Smooth muscle cell (in vitro differentiated cells): Measurements from ENCODE around the gene DRC7. TPM values are rescaled to one million over a fixed set of nuclear protein-coding genes. Genes with fewer than 3 reads are reported as not detected.

Experiments used
- DNase-seq: peaks from one replicate; lab custom pipeline; 2025; ENCODE audit not compliant: unreplicated experiment; lab: John Stamatoyannopoulos, UW
- H2AFZ ChIP-seq: fragments of 200-600 bp; sonication (generic); 2 replicates; pipeline ENCODE4 v1.6.0; 2016; ENCODE audit warnings: antibody characterized with exemption, low read depth, mild to moderate bottlenecking
- H3F3A ChIP-seq: fragments of 200-600 bp; sonication (generic); 2 replicates; pipeline ENCODE4 v1.6.0; 2017; ENCODE audit warnings: antibody characterized with exemption, low read depth
- H3K27ac ChIP-seq: fragments of 200-600 bp; sonication (generic); 2 replicates; pipeline ENCODE4 v1.5.1; 2016; ENCODE audit warnings: low read depth, mild to moderate bottlenecking
- H3K27me3 ChIP-seq: fragments of 200-600 bp; sonication (generic); 2 replicates; pipeline ENCODE4 v1.6.1; 2016; ENCODE audit warnings: low read depth, mild to moderate bottlenecking
- H3K36me3 ChIP-seq: fragments of 200-600 bp; sonication (generic); 2 replicates; pipeline ENCODE4 v1.5.1; 2016; ENCODE audit warnings: low read depth
- H3K4me1 ChIP-seq: fragments of 200-600 bp; sonication (generic); 2 replicates; pipeline ENCODE4 v1.5.1; 2016; ENCODE audit warnings: low read depth
- H3K4me2 ChIP-seq: fragments of 200-600 bp; sonication (generic); 2 replicates; pipeline ENCODE4 v1.6.0; 2016; ENCODE audit warnings: mild to moderate bottlenecking
- H3K4me3 ChIP-seq: fragments of 200-600 bp; sonication (generic); 2 replicates; pipeline ENCODE4 v1.5.1; 2016; ENCODE audit warnings: mild to moderate bottlenecking
- H3K79me2 ChIP-seq: fragments of 200-600 bp; sonication (generic); 2 replicates; pipeline ENCODE4 v1.6.0; 2016; ENCODE audit warnings: low read depth, mild to moderate bottlenecking
- H3K9ac ChIP-seq: fragments of 200-600 bp; sonication (generic); 2 replicates; pipeline ENCODE4 v1.6.0; 2016; ENCODE audit warnings: low read depth
- H3K9me3 ChIP-seq: fragments of 200-600 bp; sonication (generic); replicated peaks from 2 replicates; pipeline ENCODE4 v1.5.1; 2016; ENCODE audit warnings: low read depth
- H4K20me1 ChIP-seq: fragments of 200-600 bp; sonication (generic); 2 replicates; pipeline ENCODE4 v1.6.0; 2016; ENCODE audit warnings: low read depth
- CTCF ChIP-seq: fragments of 200-600 bp; sonication (generic); IDR thresholded peaks from 2 replicates; pipeline ENCODE4 v1.5.1; 2017; ENCODE audit warnings: borderline replicate concordance, mild to moderate bottlenecking, antibody characterized with exemption; ENCODE audit not compliant: insufficient read depth, poor library complexity, severe bottlenecking
- WGBS: methylation state at CpG from one replicate; pipeline ENCODE4 v1.1.7; 2016; ENCODE audit warnings: low lambda C conversion rate; 5-methylcytosine and 5-hydroxymethylcytosine counted together
- polyA plus RNA-seq: library from polyadenylated mRNA; unstranded; fragments of >200 nt; fragmentation: Nextera tagmentation; extraction: Ambion mirVana; gene quantifications from 2 replicates; pipeline ENCODE4 v1.2.1, GENCODE V29; 2016
- total RNA-seq: library from RNA; depleted of rRNA; stranded (reverse); fragments of >200 nt; gene quantifications from 2 replicates; pipeline ENCODE4 v1.2.3, GENCODE V29; 2014

The DRC7 gene
- total and polyA plus RNA-seq, 2 experiments from 2014 or later: 0.94 TPM; not detected in 1

- H3F3A ChIP-seq: no peaks in the 10 kb centered on the region
- no peak overlapping the region for H3K4me2 ChIP-seq
- no peaks in the 10 kb centered on the region for H3K4me1 ChIP-seq
- no peaks in the 10 kb centered on the region for H3K79me2 ChIP-seq
- no peaks in the 10 kb centered on the region for H3K36me3 ChIP-seq
- H2AFZ ChIP-seq: no peak overlapping the region
- TF ChIP-seq CTCF: no peak
- H4K20me1 ChIP-seq: peaks cover 5% of the 10 kb centered on the region
- no peak for DNase-seq
- no peak overlapping the region for H3K4me3 ChIP-seq
- 86% methylated on average over 33 of the region's 33 CpGs for WGBS
- no peak overlapping the region for H3K27ac ChIP-seq
- H3K9ac ChIP-seq: no peak overlapping the region
- no peaks in the 10 kb centered on the region for H3K27me3 ChIP-seq
- H3K9me3 ChIP-seq: no peaks in the 10 kb centered on the region
These were observed 63.9 kb downstream of the DRC7 start for GRCh38 chr16:57758331-57759117.

GRCh38 chr16:57759131-57759530, 64.5 kb downstream of the DRC7 start:
- Histone ChIP-seq H3F3A (no peaks in the 10 kb centered on the region), H3K9me3 (no peaks in the 10 kb centered on the region), H3K4me2 (no peak overlapping the region), H3K4me3 (no peak overlapping the region), H3K27ac (no peak overlapping the region), H4K20me1 (peaks cover 10% of the 10 kb centered on the region), H3K27me3 (no peaks in the 10 kb centered on the region), H3K79me2 (no peaks in the 10 kb centered on the region), H3K36me3 (no peaks in the 10 kb centered on the region), H3K4me1 (no peaks in the 10 kb centered on the region), H3K9ac (no peak overlapping the region), H2AFZ (no peak overlapping the region)
- no peak for TF ChIP-seq CTCF
- DNase-seq: no peak
- WGBS: 82% methylated on average over 7 of the region's 7 CpGs

- Histone ChIP-seq H2AFZ (no peak overlapping the region), H4K20me1 (peaks cover 14% of the 10 kb centered on the region), H3K4me3 (no peak overlapping the region), H3K9me3 (no peaks in the 10 kb centered on the region), H3F3A (no peaks in the 10 kb centered on the region), H3K4me1 (no peaks in the 10 kb centered on the region), H3K9ac (no peak overlapping the region), H3K79me2 (no peaks in the 10 kb centered on the region), H3K27me3 (no peaks in the 10 kb centered on the region), H3K27ac (peak overlapping the region; percentile 15), H3K4me2 (no peak overlapping the region), H3K36me3 (no peaks in the 10 kb centered on the region)
- WGBS: 79% methylated on average over 20 of the region's 21 CpGs
- no peak for TF ChIP-seq CTCF
- no peak for DNase-seq
These were observed 65.1 kb downstream of the DRC7 start for GRCh38 chr16:57759541-57760356.
